Retina (tissue), 1 donor: ENCODE results near the gene HIVEP3.

Source experiments
- DNase-seq: peaks from one replicate; pipeline ENCODE4 v3.0.0-alpha.2; 2016

Gene HIVEP3

GRCh38 chr1:41749991-41750745 lies 168.6 kb downstream of the HIVEP3 start:
- no peak for DNase-seq

- DNase-seq, result no peak
Measured at GRCh38 chr1:41745022-41745421, 173.7 kb downstream of the HIVEP3 start.

- DNase-seq, result no peak
Measured at GRCh38 chr1:41743366-41743765, 175.4 kb downstream of the HIVEP3 start.

GRCh38 chr1:41742219-41742618 lies 176.5 kb downstream of the HIVEP3 start:
- DNase-seq, result no peak

- DNase-seq, result no peak
Measured at GRCh38 chr1:41741244-41741643, 177.5 kb downstream of the HIVEP3 start.

- no peak for DNase-seq
Measured at GRCh38 chr1:41740630-41741239, 178.0 kb downstream of the HIVEP3 start.

- no peak for DNase-seq
Measured at GRCh38 chr1:41740058-41740457, 178.7 kb downstream of the HIVEP3 start.

GRCh38 chr1:41739061-41739955 lies 179.4 kb downstream of the HIVEP3 start:
- DNase-seq, result no peak

- DNase-seq, result no peak
Measured at GRCh38 chr1:41738475-41738874, 180.2 kb downstream of the HIVEP3 start.

- no peak for DNase-seq
Measured at GRCh38 chr1:41738006-41738405, 180.7 kb downstream of the HIVEP3 start.

GRCh38 chr1:41735631-41736260 lies 183.0 kb downstream of the HIVEP3 start:
- DNase-seq, result peak; percentile 59

- DNase-seq, result peak; percentile 47
Measured at GRCh38 chr1:41735139-41735538, 183.6 kb downstream of the HIVEP3 start.

GRCh38 chr1:41734201-41734970 lies 184.3 kb downstream of the HIVEP3 start:
- no peak for DNase-seq

- no peak for DNase-seq
Measured at GRCh38 chr1:41733725-41734124, 185.0 kb downstream of the HIVEP3 start.

GRCh38 chr1:41733021-41733420 lies 185.7 kb downstream of the HIVEP3 start:
- DNase-seq, result no peak

GRCh38 chr1:41731516-41732030 lies 187.1 kb downstream of the HIVEP3 start:
- DNase-seq, result no peak

GRCh38 chr1:41730806-41731205 lies 187.9 kb downstream of the HIVEP3 start:
- no peak for DNase-seq

GRCh38 chr1:41728403-41729202 lies 190.1 kb downstream of the HIVEP3 start:
- no peak for DNase-seq

GRCh38 chr1:41727749-41728115 lies 191.0 kb downstream of the HIVEP3 start:
- DNase-seq, result no peak

- no peak for DNase-seq
Measured at GRCh38 chr1:41726899-41727748, 191.6 kb downstream of the HIVEP3 start.
